Measurements from ENCODE around the gene UBR4.
"Not testable (repeated sequence)": the region's sequence is repeated elsewhere in the genome, so short reads cannot be mapped to it uniquely, and the experiment has no call there.

UBR4 gene

GRCh38 chr1:19190468-19190867 lies 19.6 kb downstream of the UBR4 start:
- no peaks in the 10 kb centered on the region for H3K27me3 ChIP-seq (ENCODE audit: control insufficient read depth in 1 of 2, insufficient read depth in 2 of 2, low read length in 2 of 2)
- no peak overlapping the region for H3K9ac ChIP-seq (ENCODE audit: low read length in 2 of 2)
- H3K4me1 ChIP-seq (ENCODE audit: control insufficient read depth, insufficient read depth, low read length): no peaks in the 10 kb centered on the region
- H3K27ac ChIP-seq (ENCODE audit: low read length): no peak overlapping the region
- H3K36me3 ChIP-seq (ENCODE audit: control insufficient read depth in 2 of 2, insufficient read depth in 2 of 2, low read length in 2 of 2): peaks cover 46 to 64% of the 10 kb centered on the region in 2 donors
- no peak overlapping the region for H3K4me3 ChIP-seq (ENCODE audit: low read length in 2 of 2)
- no peaks in the 10 kb centered on the region for H3K9me3 ChIP-seq (ENCODE audit: control insufficient read depth in 2 of 2, low read length in 2 of 2)

GRCh38 chr1:19189270-19189669 lies 20.8 kb downstream of the UBR4 start:
- Histone ChIP-seq H3K9me3 (ENCODE audit: control insufficient read depth in 2 of 2, low read length in 2 of 2) (no peaks in the 10 kb centered on the region), H3K4me3 (ENCODE audit: low read length in 2 of 2) (no peak overlapping the region), H3K27me3 (ENCODE audit: control insufficient read depth in 1 of 2, insufficient read depth in 2 of 2, low read length in 2 of 2) (no peaks in the 10 kb centered on the region), H3K27ac (ENCODE audit: low read length) (no peak overlapping the region), H3K9ac (ENCODE audit: low read length in 2 of 2) (no peak overlapping the region), H3K4me1 (ENCODE audit: control insufficient read depth, insufficient read depth, low read length) (no peaks in the 10 kb centered on the region), H3K36me3 (ENCODE audit: control insufficient read depth in 2 of 2, insufficient read depth in 2 of 2, low read length in 2 of 2) (peaks cover 51 to 66% of the 10 kb centered on the region in 2 donors)

DNA sequence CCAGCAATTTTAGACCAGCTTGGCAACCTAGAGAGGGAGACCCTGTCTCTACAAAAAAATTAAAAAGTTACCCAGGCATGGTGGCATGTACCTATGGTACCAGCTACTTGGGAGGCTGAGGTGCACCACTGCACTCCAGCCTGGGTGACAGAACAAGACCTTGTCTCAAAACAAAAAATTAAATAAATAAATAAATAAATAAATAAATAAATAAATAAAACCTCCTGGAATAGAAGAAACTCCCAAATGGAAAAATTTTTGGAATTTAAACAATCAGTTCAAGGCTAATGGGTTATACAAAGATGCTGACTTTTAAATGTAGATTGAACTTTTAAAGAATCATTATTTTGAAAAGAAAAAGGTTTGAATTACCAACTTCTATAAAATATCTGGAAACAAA lies 22.2 kb downstream of the UBR4 start:
- H3K27me3 ChIP-seq (ENCODE audit: control insufficient read depth in 1 of 2, insufficient read depth in 2 of 2, low read length in 2 of 2): no peaks in the 10 kb centered on the region
- H3K9me3 ChIP-seq (ENCODE audit: control insufficient read depth in 2 of 2, low read length in 2 of 2): no peaks in the 10 kb centered on the region
- no peak overlapping the region for H3K9ac ChIP-seq (ENCODE audit: low read length in 2 of 2)
- no peaks in the 10 kb centered on the region for H3K4me1 ChIP-seq (ENCODE audit: control insufficient read depth, insufficient read depth, low read length)
- no peak overlapping the region for H3K4me3 ChIP-seq (ENCODE audit: low read length in 2 of 2)
- peaks cover 50 to 64% of the 10 kb centered on the region in 2 donors for H3K36me3 ChIP-seq (ENCODE audit: control insufficient read depth in 2 of 2, insufficient read depth in 2 of 2, low read length in 2 of 2)
- no peak overlapping the region for H3K27ac ChIP-seq (ENCODE audit: low read length)

- Histone ChIP-seq H3K9ac (ENCODE audit: low read length in 2 of 2) (no peak overlapping the region), H3K4me3 (ENCODE audit: low read length in 2 of 2) (no peak overlapping the region), H3K9me3 (ENCODE audit: control insufficient read depth in 2 of 2, low read length in 2 of 2) (no peaks in the 10 kb centered on the region), H3K36me3 (ENCODE audit: control insufficient read depth in 2 of 2, insufficient read depth in 2 of 2, low read length in 2 of 2) (peaks cover 48 to 63% of the 10 kb centered on the region in 2 donors), H3K27ac (ENCODE audit: low read length) (no peak overlapping the region), H3K4me1 (ENCODE audit: control insufficient read depth, insufficient read depth, low read length) (no peaks in the 10 kb centered on the region), H3K27me3 (ENCODE audit: control insufficient read depth in 1 of 2, insufficient read depth in 2 of 2, low read length in 2 of 2) (no peaks in the 10 kb centered on the region)
Observed at GRCh38 chr1:19186001-19186400, 24.1 kb downstream of the UBR4 start.

DNA sequence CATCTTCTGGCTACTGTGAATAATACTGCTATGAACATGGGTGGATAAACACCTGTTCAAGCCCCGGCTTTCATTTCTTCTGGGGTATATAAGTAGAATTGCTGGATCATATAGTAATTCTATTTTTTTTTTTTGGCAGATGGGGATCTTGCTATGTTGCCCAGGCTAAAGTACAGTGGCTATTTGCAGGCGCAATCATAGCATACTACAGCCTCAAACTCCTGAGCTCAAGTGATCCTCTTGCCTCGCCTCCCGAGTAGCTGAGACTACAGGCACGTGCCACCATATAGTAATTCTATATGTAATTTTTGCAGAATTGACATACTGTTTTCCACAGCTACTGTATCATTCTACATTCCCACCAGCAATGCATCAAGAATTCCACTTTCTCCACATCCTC lies 27.8 kb downstream of the UBR4 start:
- H3K27me3 ChIP-seq (ENCODE audit: control insufficient read depth in 1 of 2, insufficient read depth in 2 of 2, low read length in 2 of 2): no peaks in the 10 kb centered on the region
- peaks cover 55 to 69% of the 10 kb centered on the region in 2 donors for H3K36me3 ChIP-seq (ENCODE audit: control insufficient read depth in 2 of 2, insufficient read depth in 2 of 2, low read length in 2 of 2)
- H3K4me1 ChIP-seq (ENCODE audit: control insufficient read depth, insufficient read depth, low read length): no peaks in the 10 kb centered on the region
- H3K27ac ChIP-seq (ENCODE audit: low read length): no peak overlapping the region
- no peak overlapping the region for H3K4me3 ChIP-seq (ENCODE audit: low read length in 2 of 2)
- no peaks in the 10 kb centered on the region for H3K9me3 ChIP-seq (ENCODE audit: control insufficient read depth in 2 of 2, low read length in 2 of 2)
- no peak overlapping the region for H3K9ac ChIP-seq (ENCODE audit: low read length in 2 of 2)

- not testable (repeated sequence) for H3K4me3 ChIP-seq (ENCODE audit: low read length in 2 of 2); H3K27me3 ChIP-seq (ENCODE audit: control insufficient read depth in 1 of 2, insufficient read depth in 2 of 2, low read length in 2 of 2); H3K27ac ChIP-seq (ENCODE audit: low read length); H3K9me3 ChIP-seq (ENCODE audit: control insufficient read depth in 2 of 2, low read length in 2 of 2); H3K9ac ChIP-seq (ENCODE audit: low read length in 2 of 2); H3K4me1 ChIP-seq (ENCODE audit: control insufficient read depth, insufficient read depth, low read length)
- peaks cover 59 to 71% of the 10 kb centered on the region in 2 donors for H3K36me3 ChIP-seq (ENCODE audit: control insufficient read depth in 2 of 2, insufficient read depth in 2 of 2, low read length in 2 of 2)
Observed at GRCh38 chr1:19180265-19180657, 29.8 kb downstream of the UBR4 start.

DNA sequence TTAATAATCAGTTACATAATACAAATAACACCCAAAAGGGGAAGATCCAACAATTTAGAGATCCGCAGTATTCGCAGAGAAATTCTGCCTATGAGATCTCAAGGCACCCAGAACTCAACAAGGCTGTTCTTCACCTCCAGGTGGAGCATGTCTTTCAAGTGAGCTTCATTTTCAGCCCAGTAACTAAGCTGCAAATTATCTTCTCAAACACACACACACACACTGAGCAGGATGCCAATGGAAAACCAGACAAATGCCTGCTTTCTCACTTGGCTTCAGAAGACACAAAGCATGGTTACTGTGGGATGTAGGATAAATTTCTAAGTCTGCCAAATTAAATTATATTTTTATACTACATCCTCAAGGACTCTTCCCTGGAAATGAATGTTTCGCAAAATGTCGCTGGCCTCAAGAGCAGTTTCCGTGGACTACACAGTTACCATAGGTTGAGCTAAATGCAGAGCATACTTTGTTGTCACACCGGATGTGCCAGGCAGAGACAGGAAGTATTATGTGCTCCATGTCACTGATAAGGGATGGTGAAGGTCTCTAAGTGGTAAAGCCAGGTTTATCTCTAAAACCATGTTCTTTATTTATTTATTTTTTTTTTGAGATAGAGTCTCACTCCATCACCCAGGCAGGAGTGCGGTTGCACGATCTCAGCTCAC lies 30.3 kb downstream of the UBR4 start:
- H3K27me3 ChIP-seq (ENCODE audit: control insufficient read depth in 1 of 2, insufficient read depth in 2 of 2, low read length in 2 of 2): no peaks in the 10 kb centered on the region

GRCh38 chr1:19178734-19179398 lies 31.2 kb downstream of the UBR4 start:
- no peaks in the 10 kb centered on the region for H3K27me3 ChIP-seq (ENCODE audit: control insufficient read depth in 1 of 2, insufficient read depth in 2 of 2, low read length in 2 of 2)
- no peaks in the 10 kb centered on the region for H3K4me1 ChIP-seq (ENCODE audit: control insufficient read depth, insufficient read depth, low read length)
- no peaks in the 10 kb centered on the region for H3K9me3 ChIP-seq (ENCODE audit: control insufficient read depth in 2 of 2, low read length in 2 of 2)
- no peak overlapping the region for H3K9ac ChIP-seq (ENCODE audit: low read length in 2 of 2)
- no peak overlapping the region for H3K27ac ChIP-seq (ENCODE audit: low read length)
- H3K36me3 ChIP-seq (ENCODE audit: control insufficient read depth in 2 of 2, insufficient read depth in 2 of 2, low read length in 2 of 2): peaks cover 59 to 77% of the 10 kb centered on the region in 2 donors
- no peak overlapping the region for H3K4me3 ChIP-seq (ENCODE audit: low read length in 2 of 2)

More for the DNA sequence above, 30.3 kb downstream of the UBR4 start:
- peaks cover 58 to 71% of the 10 kb centered on the region in 2 donors for H3K36me3 ChIP-seq (ENCODE audit: control insufficient read depth in 2 of 2, insufficient read depth in 2 of 2, low read length in 2 of 2)
- H3K4me1 ChIP-seq (ENCODE audit: control insufficient read depth, insufficient read depth, low read length): no peaks in the 10 kb centered on the region
- no peak overlapping the region for H3K9ac ChIP-seq (ENCODE audit: low read length in 2 of 2)
- H3K27ac ChIP-seq (ENCODE audit: low read length): no peak overlapping the region
- no peak overlapping the region for H3K4me3 ChIP-seq (ENCODE audit: low read length in 2 of 2)
- no peaks in the 10 kb centered on the region for H3K9me3 ChIP-seq (ENCODE audit: control insufficient read depth in 2 of 2, low read length in 2 of 2)

GRCh38 chr1:19177811-19178210 lies 32.3 kb downstream of the UBR4 start:
- Histone ChIP-seq H3K36me3 (ENCODE audit: control insufficient read depth in 2 of 2, insufficient read depth in 2 of 2, low read length in 2 of 2) (peaks cover 61 to 80% of the 10 kb centered on the region in 2 donors), H3K27ac (ENCODE audit: low read length) (no peak overlapping the region), H3K27me3 (ENCODE audit: control insufficient read depth in 1 of 2, insufficient read depth in 2 of 2, low read length in 2 of 2) (no peaks in the 10 kb centered on the region), H3K9me3 (ENCODE audit: control insufficient read depth in 2 of 2, low read length in 2 of 2) (no peaks in the 10 kb centered on the region), H3K4me1 (ENCODE audit: control insufficient read depth, insufficient read depth, low read length) (no peaks in the 10 kb centered on the region), H3K9ac (ENCODE audit: low read length in 2 of 2) (no peak overlapping the region), H3K4me3 (ENCODE audit: low read length in 2 of 2) (no peak overlapping the region)

- H3K27me3 ChIP-seq (ENCODE audit: control insufficient read depth in 1 of 2, insufficient read depth in 2 of 2, low read length in 2 of 2): no peaks in the 10 kb centered on the region
- no peaks in the 10 kb centered on the region for H3K4me1 ChIP-seq (ENCODE audit: control insufficient read depth, insufficient read depth, low read length)
- H3K4me3 ChIP-seq (ENCODE audit: low read length in 2 of 2): no peak overlapping the region
- peaks cover 84 to 87% of the 10 kb centered on the region in 2 donors for H3K36me3 ChIP-seq (ENCODE audit: control insufficient read depth in 2 of 2, insufficient read depth in 2 of 2, low read length in 2 of 2)
- no peak overlapping the region for H3K27ac ChIP-seq (ENCODE audit: low read length)
- H3K9me3 ChIP-seq (ENCODE audit: control insufficient read depth in 2 of 2, low read length in 2 of 2): no peaks in the 10 kb centered on the region
- H3K9ac ChIP-seq (ENCODE audit: low read length in 2 of 2): no peak overlapping the region
Observed at GRCh38 chr1:19169642-19170041, 40.4 kb downstream of the UBR4 start.

- Histone ChIP-seq H3K4me1 (ENCODE audit: control insufficient read depth, insufficient read depth, low read length) (peaks cover 2% of the 10 kb centered on the region), H3K9ac (ENCODE audit: low read length in 2 of 2) (no peak overlapping the region), H3K4me3 (ENCODE audit: low read length in 2 of 2) (no peak overlapping the region), H3K27me3 (ENCODE audit: control insufficient read depth in 1 of 2, insufficient read depth in 2 of 2, low read length in 2 of 2) (no peaks in the 10 kb centered on the region), H3K9me3 (ENCODE audit: control insufficient read depth in 2 of 2, low read length in 2 of 2) (no peaks in the 10 kb centered on the region), H3K36me3 (ENCODE audit: control insufficient read depth in 2 of 2, insufficient read depth in 2 of 2, low read length in 2 of 2) (peaks cover 79 to 87% of the 10 kb centered on the region in 2 donors), H3K27ac (ENCODE audit: low read length) (no peak overlapping the region)
Observed at GRCh38 chr1:19167140-19167539, 42.9 kb downstream of the UBR4 start.
